ENCODE results near the gene STPG3.

DNA sequence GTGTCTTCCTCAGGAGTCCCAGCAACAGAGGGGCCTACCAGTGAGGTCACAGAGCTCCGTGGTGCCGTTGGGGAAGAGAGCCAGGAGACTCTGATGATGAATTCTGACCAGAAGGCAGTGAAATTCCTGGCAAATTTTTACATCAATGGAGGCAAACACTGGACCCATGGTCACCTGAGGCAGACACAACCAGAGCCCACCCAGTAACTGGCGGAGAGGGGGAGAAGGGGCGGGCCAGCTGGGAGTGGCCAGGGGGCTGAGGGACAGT is at the start of gene STPG3:
- TF ChIP-seq TAF1 (IDR thresholded peaks at IDR 0.05; ENCODE audit: borderline replicate concordance, insufficient read depth, low read length) (no peak), POLR2AphosphoS5 (IDR thresholded peaks at IDR 0.05; ENCODE audit: low read depth, low read length) (no peak), REST (IDR thresholded peaks at IDR 0.05; ENCODE audit: insufficient read depth in 1 of 2, low read depth in 2 of 2, low read length in 2 of 2) (no peak), SIN3A (IDR thresholded peaks at IDR 0.05; ENCODE audit: borderline replicate concordance, insufficient read depth, low read length) (no peak), FOXP2 (optimal IDR thresholded peaks at IDR 0.05; ENCODE audit: borderline replicate concordance, extremely low read depth, extremely low read length, insufficient read depth) (no peak)

Measured in PFSK-1 (cell line).